HepG2 (cell line): Measurements from ENCODE around the gene SRSF6. TPM values are rescaled to one million over a fixed set of nuclear protein-coding genes. Genes with fewer than 3 reads are reported as not detected.
A peak's percentile ranks its signal among the peaks of the same experiment; 100 is the strongest.

Experiments
- ELF4 ChIP-seq: sonication (generic); formaldehyde crosslinking; IDR thresholded peaks from 2 replicates; pipeline ENCODE4 v1.5.0; 2020; ENCODE audit warnings: missing genetic modification reagents, mild to moderate bottlenecking, moderate library complexity, borderline replicate concordance
- FOXP1 ChIP-seq, 2 experiments: fragments of 450-650 bp in 1 of 2; IDR thresholded peaks; 2 replicates each; pipeline ENCODE4 v1.6.1; 2017 to 2018; ENCODE audit warnings: antibody characterized with exemption in 1 of 2
- MAFF ChIP-seq: IDR thresholded peaks from 2 replicates; pipeline ENCODE4 v1.6.1; 2011; ENCODE audit warnings: low read depth, low read length, improper control_type of control experiment
- NFYC ChIP-seq: IDR thresholded peaks from 2 replicates; pipeline ENCODE4 v1.6.1; 2016; ENCODE audit warnings: missing genetic modification reagents, missing compliant biosample characterization
- PITX1 ChIP-seq: sonication (generic); formaldehyde crosslinking; IDR thresholded peaks from 2 replicates; pipeline ENCODE4 v1.5.1; 2020; ENCODE audit warnings: mild to moderate bottlenecking, missing genetic modification reagents
- POLR2A ChIP-seq, 2 experiments: IDR thresholded peaks; 2 replicates each; pipeline ENCODE4 v1.6.1; 2011; ENCODE audit warnings: low read depth in 2 of 2, low read length in 2 of 2, mild to moderate bottlenecking in 1 of 2, moderate library complexity in 1 of 2; ENCODE audit not compliant: insufficient read depth in 1 of 2
- RELA ChIP-seq: sonication (generic); formaldehyde crosslinking; IDR thresholded peaks from 2 replicates; pipeline ENCODE4 v1.4.0; 2020; ENCODE audit warnings: missing genetic modification reagents
- SMARCC2 ChIP-seq: fragments of 450-650 bp; IDR thresholded peaks from 2 replicates; pipeline ENCODE4 v1.6.1; 2017; ENCODE audit warnings: antibody characterized with exemption, mild to moderate bottlenecking
- SOX13 ChIP-seq, 3 experiments: fragments of 450-650 bp in 1 of 3; sonication (generic) in 1 of 3; formaldehyde crosslinking in 1 of 3; IDR thresholded peaks in 2 of 3; conservative IDR thresholded peaks in 1 of 3; 2 replicates each; pipeline versions ENCODE4 v1.5.0 to v1.6.1; 2016 to 2020; ENCODE audit warnings: antibody characterized with exemption in 1 of 3, mild to moderate bottlenecking in 1 of 3, missing compliant biosample characterization in 1 of 3, missing genetic modification reagents in 1 of 3, moderate library complexity in 1 of 3
- ZNF12 ChIP-seq: sonication (generic); formaldehyde crosslinking; IDR thresholded peaks from 2 replicates; pipeline ENCODE4 v1.5.0; 2020; ENCODE audit warnings: missing genetic modification reagents
- ZNF263 ChIP-seq: sonication (generic); formaldehyde crosslinking; IDR thresholded peaks from 2 replicates; pipeline ENCODE4 v1.4.0; 2020; ENCODE audit warnings: missing genetic modification reagents
- ZNF333 ChIP-seq: sonication (generic); formaldehyde crosslinking; IDR thresholded peaks from 2 replicates; pipeline ENCODE4 v1.4.0; 2020; ENCODE audit warnings: mild to moderate bottlenecking, missing genetic modification reagents, borderline replicate concordance
- ZNF407 ChIP-seq: sonication (generic); formaldehyde crosslinking; IDR thresholded peaks from one replicate; pipeline ENCODE4 v1.5.1; 2020; ENCODE audit warnings: mild to moderate bottlenecking, missing genetic modification reagents; ENCODE audit errors: not compliant biosample characterization
- ZNF710 ChIP-seq: sonication (generic); formaldehyde crosslinking; IDR thresholded peaks from 2 replicates; pipeline ENCODE4 v1.5.0; 2020; ENCODE audit warnings: mild to moderate bottlenecking, missing genetic modification reagents, borderline replicate concordance
- polyA plus RNA-seq, 8 experiments: library from polyadenylated mRNA; depleted of rRNA in 3 of 8; stranded (reverse) in 7 of 8; unstranded in 1 of 8; fragments of >200 nt; fragmentation: Illumina TruSeq in 4 of 8; extraction: Trizol in 4 of 8; gene quantifications; 2 replicates each; pipeline versions ENCODE4 v1.2.1 to v1.2.3, GENCODE V29; 2011 to 2016; ENCODE audit warnings: low read depth in 4 of 8, missing spikeins in 1 of 8, mixed read lengths in 1 of 8; ENCODE audit not compliant: insufficient read depth in 1 of 8
- total RNA-seq, 5 experiments: library from RNA; depleted of rRNA; stranded (reverse); fragments of >200 nt; fragmentation: Illumina TruSeq; extraction: Trizol; gene quantifications; 2 replicates each; pipeline ENCODE4 v1.2.3, GENCODE V29; 2016; ENCODE audit warnings: low read depth in 1 of 5
- TF ChIP-seq, protein P1 (sequence below): sonication (generic); formaldehyde crosslinking; IDR thresholded peaks from 2 replicates; pipeline ENCODE4 v1.8.0; 2022; ENCODE audit warnings: mild to moderate bottlenecking, missing genetic modification reagents, borderline replicate concordance
- TF ChIP-seq, protein P2 (sequence below): sonication (generic); formaldehyde crosslinking; IDR thresholded peaks from 2 replicates; pipeline ENCODE4 v1.8.0; 2022; ENCODE audit warnings: mild to moderate bottlenecking, missing genetic modification reagents, moderate library complexity

Gene SRSF6
- total and polyA plus RNA-seq, 2 of the 13 experiments (the other 11 are each of a cell fraction or from before 2014, with no cell fraction given) = 156 to 194 TPM

DNA sequence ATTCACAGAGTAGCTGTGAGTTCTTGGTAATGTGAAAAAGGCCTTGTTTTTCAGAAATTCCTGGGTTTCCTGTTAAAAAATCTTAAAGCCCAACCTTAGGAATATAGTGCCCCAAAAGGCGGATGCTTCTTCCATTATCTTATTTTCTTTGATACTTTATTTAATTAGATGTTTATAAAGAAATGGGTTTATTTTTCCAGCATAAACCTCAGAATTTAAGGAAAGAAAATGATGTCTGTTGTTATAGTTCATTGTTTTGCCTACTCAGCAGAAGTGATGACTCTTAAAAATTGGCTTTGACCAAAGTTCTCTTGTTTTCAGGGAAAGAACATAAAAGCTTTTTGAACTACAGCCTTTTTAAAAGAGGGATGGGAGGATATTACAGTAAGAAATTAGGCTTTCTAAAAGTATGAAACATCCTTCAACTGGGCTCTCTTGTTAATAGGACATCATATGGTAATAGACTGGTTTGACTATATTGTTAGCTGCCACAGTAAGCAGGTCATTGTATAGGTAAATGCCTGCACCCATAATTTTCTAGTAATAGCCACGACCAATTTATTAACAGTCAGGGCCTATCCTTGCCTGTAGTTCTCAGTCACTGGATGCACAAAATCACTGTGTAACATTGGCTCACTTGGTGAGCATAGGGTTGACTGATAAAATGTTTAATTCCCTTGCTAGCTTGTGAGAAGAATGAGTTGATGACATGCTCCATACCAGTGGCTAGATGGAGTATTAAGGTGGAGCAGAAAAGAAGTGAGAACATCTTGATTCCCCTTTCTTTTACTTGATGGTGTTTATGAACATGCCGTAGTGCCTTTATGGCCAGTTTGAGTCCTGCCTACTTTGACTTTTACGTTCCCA, 5.2 kb downstream of the SRSF6 start (continued):
- TF ChIP-seq MAFF = peak; percentile 99
- TF ChIP-seq ZNF333 (CRISPR knock-in tag) = no peak
- TF ChIP-seq ZNF263 (CRISPR knock-in tag) = no peak
- no peak for TF ChIP-seq SOX13 (IDR thresholded peaks at IDR 0.05)
- peak in 1 of 2 experiments; percentile 48; a peak in 1 of 4 replicates for TF ChIP-seq SOX13 (CRISPR knock-in tag; conservative IDR thresholded peaks at IDR 0.05 in 1 of 2, IDR thresholded peaks at IDR 0.05 in 1 of 2)
- no peak for TF ChIP-seq PITX1 (CRISPR knock-in tag)
- TF ChIP-seq, protein P1, sequence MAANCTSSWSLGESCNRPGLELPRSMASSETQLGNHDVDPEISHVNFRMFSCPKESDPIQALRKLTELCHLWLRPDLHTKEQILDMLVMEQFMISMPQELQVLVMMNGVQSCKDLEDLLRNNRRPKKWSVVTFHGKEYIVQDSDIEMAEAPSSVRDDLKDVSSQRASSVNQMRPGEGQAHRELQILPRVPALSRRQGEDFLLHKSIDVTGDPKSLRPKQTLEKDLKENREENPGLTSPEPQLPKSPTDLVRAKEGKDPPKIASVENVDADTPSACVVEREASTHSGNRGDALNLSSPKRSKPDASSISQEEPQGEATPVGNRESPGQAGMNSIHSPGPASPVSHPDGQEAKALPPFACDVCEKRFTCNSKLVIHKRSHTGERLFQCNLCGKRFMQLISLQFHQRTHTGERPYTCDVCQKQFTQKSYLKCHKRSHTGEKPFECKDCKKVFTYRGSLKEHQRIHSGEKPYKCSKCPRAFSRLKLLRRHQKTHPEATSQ (CRISPR knock-in tag) = no peak
- TF ChIP-seq NFYC (CRISPR knock-in tag) = no peak
- no peak for TF ChIP-seq FOXP1 (IDR thresholded peaks at IDR 0.05)
- TF ChIP-seq FOXP1 (CRISPR knock-in tag; IDR thresholded peaks at IDR 0.05) = no peak
- peak; percentile 27 to 88; a peak in 3 of 4 replicates for TF ChIP-seq POLR2A (IDR thresholded peaks at IDR 0.05; ENCODE audit: insufficient read depth in 1 of 2, low read depth in 2 of 2, low read length in 2 of 2)
- TF ChIP-seq, protein P2, sequence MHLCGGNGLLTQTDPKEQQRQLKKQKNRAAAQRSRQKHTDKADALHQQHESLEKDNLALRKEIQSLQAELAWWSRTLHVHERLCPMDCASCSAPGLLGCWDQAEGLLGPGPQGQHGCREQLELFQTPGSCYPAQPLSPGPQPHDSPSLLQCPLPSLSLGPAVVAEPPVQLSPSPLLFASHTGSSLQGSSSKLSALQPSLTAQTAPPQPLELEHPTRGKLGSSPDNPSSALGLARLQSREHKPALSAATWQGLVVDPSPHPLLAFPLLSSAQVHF = no peak
- no peak for TF ChIP-seq ZNF407 (CRISPR knock-in tag)
- no peak for TF ChIP-seq ZNF12 (CRISPR knock-in tag)
- TF ChIP-seq ELF4 (CRISPR knock-in tag) = 0 out of 2 replicates have a peak, but pooled peaks have one; percentile 74
- TF ChIP-seq ZNF710 (CRISPR knock-in tag) = no peak
- TF ChIP-seq RELA (CRISPR knock-in tag) = no peak
- no peak for TF ChIP-seq SMARCC2
